Breast epithelium (tissue), 4 donors: Measurements from ENCODE around the gene RNPS1. TPM values are rescaled to one million over a fixed set of nuclear protein-coding genes. Genes with fewer than 3 reads are reported as not detected.

Experiments
- DNase-seq, 2 donors: peaks; one replicate each; pipeline ENCODE4 v3.0.0-alpha.2; 2019; ENCODE audit warnings: low spot score in 2 of 2
- H3K27ac ChIP-seq, 2 donors: fragments of 200-600 bp; sonication (generic) in 1 of 2; one replicate each; pipeline ENCODE4 v1.5.1; 2016 to 2019; ENCODE audit warnings: mild to moderate bottlenecking in 1 of 2
- H3K27me3 ChIP-seq, 2 donors: fragments of 200-600 bp; sonication (generic) in 1 of 2; one replicate each; pipeline versions ENCODE4 v1.5.1 to v1.6.0; 2017 to 2019; ENCODE audit warnings: control low read depth in 1 of 2, mild to moderate bottlenecking in 1 of 2
- H3K36me3 ChIP-seq: fragments of 200-600 bp; one replicate; pipeline ENCODE4 v1.5.1; 2019
- H3K4me1 ChIP-seq, 2 donors: fragments of 200-600 bp; sonication (generic); one replicate each; pipeline ENCODE4 v1.5.1; 2016 to 2019; ENCODE audit warnings: control low read depth in 1 of 2
- H3K4me3 ChIP-seq, 3 donors: fragments of 200-600 bp; sonication (generic); 1 replicate in 2 of 3; 2 replicates in 1 of 3; pipeline ENCODE4 v1.5.1; 2016 to 2019; ENCODE audit warnings: mild to moderate bottlenecking in 3 of 3, moderate library complexity in 2 of 3
- H3K9me3 ChIP-seq, 2 donors: fragments of 200-600 bp; sonication (generic) in 1 of 2; one replicate each; pipeline ENCODE4 v1.5.1; 2016 to 2019; ENCODE audit warnings: control low read depth in 1 of 2
- POLR2A ChIP-seq: fragments of 450-650 bp; IDR thresholded peaks from one replicate; pipeline ENCODE4 v1.6.1; 2016; ENCODE audit warnings: antibody characterized with exemption, mild to moderate bottlenecking, moderate library complexity
- POLR2AphosphoS5 ChIP-seq, 3 donors: sonication (generic); formaldehyde crosslinking; IDR thresholded peaks; one replicate each; pipeline ENCODE4 v1.6.1; 2017; ENCODE audit warnings: antibody characterized with exemption in 3 of 3
- intact Hi-C: fragments of 100-400 bp; cut with DNase I; formaldehyde crosslinking; loops from one replicate; pipeline ENCODE4 v1.15.1; 2023; ENCODE audit warnings: low total_unique reads
- total RNA-seq, 3 donors: library from RNA; depleted of rRNA; stranded (reverse); fragments of >200 nt; gene quantifications; one replicate each; pipeline ENCODE4 v1.1.0, GENCODE V29; 2016
- TF ChIP-seq, protein P1 (sequence below), 3 donors: fragments of 450-650 bp; IDR thresholded peaks; one replicate each; pipeline ENCODE4 v1.5.1; 2016 to 2017; ENCODE audit warnings: antibody characterized with exemption in 3 of 3, mild to moderate bottlenecking in 3 of 3, moderate library complexity in 3 of 3

Gene RNPS1
- total RNA-seq, 3 donors from 2014 or later = 93.1 to 107 (median 97.5) TPM

DNA sequence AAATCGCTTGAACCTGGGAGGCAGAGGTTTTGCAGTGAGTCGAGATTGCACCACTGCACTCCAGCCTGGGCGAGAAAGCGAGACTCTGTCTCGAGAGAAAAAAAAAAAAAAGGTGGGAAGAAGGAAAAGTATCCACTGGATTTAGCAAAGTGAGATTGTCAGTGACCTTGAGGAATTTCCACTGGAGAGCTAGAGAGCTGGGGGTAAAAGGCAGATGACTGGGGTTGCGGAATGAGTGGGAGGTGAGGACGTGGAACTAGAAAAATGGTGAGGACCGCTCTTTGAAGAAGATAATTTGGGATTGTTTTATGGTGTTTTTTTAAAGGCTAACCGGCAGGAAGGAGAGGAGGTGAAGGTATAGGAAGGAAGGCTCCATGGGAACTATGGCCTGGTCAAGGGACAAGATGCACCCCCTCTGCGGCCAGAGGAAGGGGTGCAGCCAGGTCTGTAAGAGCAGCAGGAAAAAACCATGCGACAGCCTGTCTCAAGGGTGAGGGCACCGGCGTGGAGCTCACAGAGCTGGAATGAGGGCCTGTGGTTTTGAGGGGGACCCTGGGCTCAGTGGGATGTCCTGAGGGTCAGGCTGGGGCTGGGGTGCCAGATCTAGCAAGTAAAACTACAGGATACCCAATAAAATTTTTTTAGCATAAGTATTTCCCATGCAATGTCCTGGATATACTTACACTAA lies 63.4 kb downstream of the RNPS1 start:
- peaks cover 8 to 10% of the 10 kb centered on the region in 2 donors for H3K4me1 ChIP-seq
- TF ChIP-seq, protein P1, sequence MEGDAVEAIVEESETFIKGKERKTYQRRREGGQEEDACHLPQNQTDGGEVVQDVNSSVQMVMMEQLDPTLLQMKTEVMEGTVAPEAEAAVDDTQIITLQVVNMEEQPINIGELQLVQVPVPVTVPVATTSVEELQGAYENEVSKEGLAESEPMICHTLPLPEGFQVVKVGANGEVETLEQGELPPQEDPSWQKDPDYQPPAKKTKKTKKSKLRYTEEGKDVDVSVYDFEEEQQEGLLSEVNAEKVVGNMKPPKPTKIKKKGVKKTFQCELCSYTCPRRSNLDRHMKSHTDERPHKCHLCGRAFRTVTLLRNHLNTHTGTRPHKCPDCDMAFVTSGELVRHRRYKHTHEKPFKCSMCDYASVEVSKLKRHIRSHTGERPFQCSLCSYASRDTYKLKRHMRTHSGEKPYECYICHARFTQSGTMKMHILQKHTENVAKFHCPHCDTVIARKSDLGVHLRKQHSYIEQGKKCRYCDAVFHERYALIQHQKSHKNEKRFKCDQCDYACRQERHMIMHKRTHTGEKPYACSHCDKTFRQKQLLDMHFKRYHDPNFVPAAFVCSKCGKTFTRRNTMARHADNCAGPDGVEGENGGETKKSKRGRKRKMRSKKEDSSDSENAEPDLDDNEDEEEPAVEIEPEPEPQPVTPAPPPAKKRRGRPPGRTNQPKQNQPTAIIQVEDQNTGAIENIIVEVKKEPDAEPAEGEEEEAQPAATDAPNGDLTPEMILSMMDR (IDR thresholded peaks at IDR 0.05) = no peak
- TF ChIP-seq POLR2A = no peak
- TF ChIP-seq POLR2AphosphoS5 (IDR thresholded peaks at IDR 0.05) = no peak
- no peaks in the 10 kb centered on the region for H3K9me3 ChIP-seq
- H3K27ac ChIP-seq = peak overlapping the region; percentile 91 to 99
- H3K36me3 ChIP-seq = no peaks in the 10 kb centered on the region
- H3K27me3 ChIP-seq = no peaks in the 10 kb centered on the region
- intact Hi-C loops = no loop called here
- peak overlapping the region; percentile 62 to 80 (median 79) for H3K4me3 ChIP-seq
- no peak for DNase-seq

Other genes with a start within 250 kb of the RNPS1 start
- gene NPW, start 248.3 kb downstream of the RNPS1 start, total RNA-seq = not detected
- gene NHERF2, start 241.2 kb downstream of the RNPS1 start, total RNA-seq = 10 to 100 TPM; 31.5 to 58.3 (median 38.9) TPM
- gene NTHL1, start 220.3 kb downstream of the RNPS1 start, total RNA-seq = 10 to 100 TPM; 10.6 to 27.9 (median 16.1) TPM
- gene TSC2, start 220.1 kb downstream of the RNPS1 start, total RNA-seq = 10 to 100 TPM; 41.6 to 52.4 (median 48.9) TPM
- 100 to 1,000 TPM in 2 of 3 donors, 10 to 100 TPM in 1; 74.2 to 110 (median 107) TPM for gene PKD1, start 132.2 kb downstream of the RNPS1 start, total RNA-seq
- gene RAB26, start 119.5 kb downstream of the RNPS1 start, total RNA-seq = 1 to 10 TPM in 2 of 3 donors, not detected in 1; 3.5 to 3.9 TPM
- 10 to 100 TPM; 28.4 to 35.4 (median 32.5) TPM for gene TRAF7, start 112.3 kb downstream of the RNPS1 start, total RNA-seq
- under 1 TPM in 2 of 3 donors, not detected in 1; 0.33 to 0.44 TPM for gene CASKIN1, start 71.5 kb downstream of the RNPS1 start, total RNA-seq
- gene MLST8, start 62.7 kb downstream of the RNPS1 start, total RNA-seq = 10 to 100 TPM; 42.7 to 48.1 (median 46.5) TPM
- gene BRICD5, start 57.3 kb downstream of the RNPS1 start, total RNA-seq = 1 to 10 TPM; 1.4 to 7.5 (median 5.9) TPM
- gene PGP, start 53.3 kb downstream of the RNPS1 start, total RNA-seq = 10 to 100 TPM in 2 of 3 donors, 1 to 10 TPM in 1; 9.1 to 14.7 (median 12.9) TPM
- gene E4F1, start 44.5 kb downstream of the RNPS1 start, total RNA-seq = 10 to 100 TPM; 19.0 to 40.2 (median 34.7) TPM
- under 1 TPM in 2 of 3 donors, not detected in 1; 0.59 to 0.66 TPM for gene DNASE1L2, start 31.7 kb downstream of the RNPS1 start, total RNA-seq
- gene ECI1, start 16.5 kb downstream of the RNPS1 start, total RNA-seq = 10 to 100 TPM; 45.4 to 66.2 (median 63.8) TPM
- 1 to 10 TPM; 6.2 to 7.8 (median 6.3) TPM for gene ABCA3, start 72.6 kb upstream of the RNPS1 start, total RNA-seq
- 1 to 10 TPM; 1.6 to 2.9 (median 2.7) TPM for gene CCNF, start 161.3 kb upstream of the RNPS1 start, total RNA-seq
- gene TEDC2, start 192.0 kb upstream of the RNPS1 start, total RNA-seq = 1 to 10 TPM in 1 of 3 donors, under 1 TPM in 1, not detected in 1; 0.98 to 1.0 TPM
- not detected for gene NTN3, start 203.2 kb upstream of the RNPS1 start, total RNA-seq
- gene TBC1D24, start 207.0 kb upstream of the RNPS1 start, total RNA-seq = 10 to 100 TPM in 2 of 3 donors, 1 to 10 TPM in 1; 8.8 to 22.0 (median 16.7) TPM
- gene ATP6V0C, start 245.8 kb upstream of the RNPS1 start, total RNA-seq = 10 to 100 TPM; 27.5 to 70.2 (median 45.4) TPM